B cell (primary cell): Measurements from ENCODE around the gene UPF3A. TPM values are rescaled to one million over a fixed set of nuclear protein-coding genes. Genes with fewer than 3 reads are reported as not detected.

Source experiments
- ATAC-seq: fragments of 200-7000 bp; cut with Tn5 transposase; one replicate; pipeline ENCODE4 v1.10.0; 2021; ENCODE audit warnings: low read depth, mild to moderate bottlenecking, moderate number of reproducible peaks, moderate library complexity
- CTCF ChIA-PET: fragments of 350-600 bp; sonication (Branson Sonifier 250); formaldehyde crosslinking; loops from one replicate; lab custom pipeline; 2021; ENCODE audit warnings: antibody characterized with exemption, inconsistent platforms; lab: Charles Lee
- POLR2A ChIA-PET: fragments of 350-600 bp; sonication (Branson Sonifier 250); formaldehyde crosslinking; loops from one replicate; lab custom pipeline; 2021; ENCODE audit warnings: antibody characterized with exemption; lab: Charles Lee
- DNase-seq: peaks from one replicate; pipeline ENCODE4 v3.0.0; 2013
- H2AFZ ChIP-seq: 2 replicates; pipeline ENCODE4 v1.6.1; 2012; ENCODE audit warnings: mild to moderate bottlenecking, low read depth, low read length; ENCODE audit not compliant: insufficient read depth, poor library complexity, severe bottlenecking
- H3K27ac ChIP-seq, 2 donors: 1 replicate in 1 of 2; 2 replicates in 1 of 2; pipeline ENCODE4 v1.5.1; 2012 to 2013; ENCODE audit warnings: low read length in 2 of 2, mild to moderate bottlenecking in 2 of 2, moderate library complexity in 1 of 2
- H3K27me3 ChIP-seq, 4 experiments: fragments of 200-600 bp in 1 of 4; sonication (generic) in 1 of 4; replicated peaks in 1 of 4; 1 replicate in 2 of 4; 2 replicates in 2 of 4; pipeline versions ENCODE4 v1.6.1 to v1.7.0; 2013 to 2016; ENCODE audit warnings: low read length in 3 of 4, mild to moderate bottlenecking in 2 of 4, mixed read lengths in 1 of 4, moderate library complexity in 1 of 4; ENCODE audit not compliant: insufficient read depth in 4 of 4, control insufficient read depth in 3 of 4; ENCODE audit errors: control extremely low read depth in 1 of 4
- H3K36me3 ChIP-seq, 2 experiments: replicated peaks in 1 of 2; 1 replicate in 1 of 2; 2 replicates in 1 of 2; pipeline versions ENCODE4 v1.6.1 to v1.7.1; 2013; ENCODE audit warnings: low read length in 1 of 2; ENCODE audit not compliant: insufficient read depth in 2 of 2, control insufficient read depth in 1 of 2; ENCODE audit errors: control extremely low read depth in 1 of 2, extremely low read depth in 1 of 2
- H3K4me1 ChIP-seq, 2 donors: fragments of 200-600 bp in 1 of 2; sonication (generic) in 1 of 2; 1 replicate in 1 of 2; 2 replicates in 1 of 2; pipeline versions ENCODE4 v1.5.1 to v1.6.1; 2013 to 2017; ENCODE audit warnings: low read length in 2 of 2; ENCODE audit not compliant: control insufficient read depth in 2 of 2, insufficient read depth in 2 of 2
- H3K4me2 ChIP-seq: replicated peaks from 2 replicates; pipeline ENCODE3; 2012; ENCODE audit warnings: mild to moderate bottlenecking, low read depth, low read length; ENCODE audit not compliant: poor library complexity, severe bottlenecking
- H3K4me3 ChIP-seq, 5 experiments: fragments of 200-600 bp in 1 of 5; sonication (generic) in 1 of 5; 1 replicate in 3 of 5; 2 replicates in 2 of 5; pipeline versions ENCODE4 v1.5.1 to v1.7.0; 2011 to 2016; ENCODE audit warnings: low read length in 4 of 5, mild to moderate bottlenecking in 4 of 5, low read depth in 2 of 5, control low read depth in 1 of 5, moderate library complexity in 1 of 5; ENCODE audit not compliant: insufficient read depth in 1 of 5; ENCODE audit errors: control extremely low read depth in 1 of 5, extremely low read depth in 1 of 5
- H3K79me2 ChIP-seq: fragments of 200-600 bp; sonication (generic); one replicate; pipeline ENCODE4 v1.6.0; 2016; ENCODE audit warnings: low read length; ENCODE audit not compliant: control insufficient read depth, insufficient read depth
- H3K9ac ChIP-seq: fragments of 200-600 bp; sonication (generic); 2 replicates; pipeline ENCODE4 v1.6.1; 2017; ENCODE audit warnings: mild to moderate bottlenecking, low read length, moderate library complexity
- H3K9me3 ChIP-seq, 3 donors: one replicate each; pipeline versions ENCODE4 v1.6.1 to v1.7.1; 2013; ENCODE audit warnings: low read length in 2 of 3; ENCODE audit not compliant: control insufficient read depth in 2 of 3, insufficient read depth in 1 of 3; ENCODE audit errors: control extremely low read depth in 1 of 3
- H4K20me1 ChIP-seq: 2 replicates; pipeline ENCODE4 v1.6.0; 2012; ENCODE audit warnings: mild to moderate bottlenecking, low read length; ENCODE audit not compliant: insufficient read depth, control insufficient read depth, poor library complexity, severe bottlenecking
- H3K27ac Mint-ChIP-seq: one replicate; pipeline ENCODE4 v1.8.0; 2021; ENCODE audit warnings: mixed read lengths
- H3K27me3 Mint-ChIP-seq: one replicate; pipeline ENCODE4 v1.8.0; 2021; ENCODE audit warnings: mixed read lengths
- H3K4me1 Mint-ChIP-seq: one replicate; pipeline ENCODE4 v1.8.0; 2021; ENCODE audit warnings: mixed read lengths
- H3K4me3 Mint-ChIP-seq: one replicate; pipeline ENCODE4 v1.8.0; 2021; ENCODE audit warnings: mixed read lengths
- H3K9me3 Mint-ChIP-seq: one replicate; pipeline ENCODE4 v1.8.0; 2022; ENCODE audit warnings: mixed read lengths; ENCODE audit not compliant: insufficient read depth
- CTCF ChIP-seq: fragments of 200-600 bp; IDR thresholded peaks from one replicate; pipeline ENCODE4 v1.8.0; 2022; ENCODE audit warnings: antibody characterized with exemption, mild to moderate bottlenecking
- EZH2 ChIP-seq: IDR thresholded peaks from 2 replicates; pipeline ENCODE4 v1.6.1; 2012; ENCODE audit warnings: borderline replicate concordance, low read depth, mild to moderate bottlenecking, moderate library complexity, low read length; ENCODE audit not compliant: insufficient read depth, poor library complexity, severe bottlenecking
- WGBS: methylation state at CpG from one replicate; pipeline ENCODE4 v1.1.5; 2013; ENCODE audit warnings: missing lambda C conversion rate; ENCODE audit not compliant: insufficient coverage; 5-methylcytosine and 5-hydroxymethylcytosine counted together
- intact Hi-C: fragments of 100-400 bp; cut with micrococcal nuclease; formaldehyde crosslinking; loops from one replicate; pipeline ENCODE4 v1.10.0; 2022
- polyA plus RNA-seq: library from polyadenylated mRNA; depleted of rRNA; stranded (reverse); fragments of >200 nt; gene quantifications from 2 replicates; pipeline ENCODE4 v1.2.3, GENCODE V29; 2012
- total RNA-seq, 2 donors: library from RNA; stranded (reverse); fragments of 120-200 nt in 1 of 2; gene quantifications; 1 replicate in 1 of 2; 2 replicates in 1 of 2; pipeline versions ENCODE4 v1.2.3 to v1.2.4, GENCODE V29; 2013 to 2022

Gene UPF3A
- total and polyA plus RNA-seq, 2 donors (not counting 1 experiment from before 2014, with no cell fraction given): 72.9 to 109 TPM

GRCh38 chr13:114234645-114235421 is 46.6 kb upstream of the UPF3A start, which contains the start of gene CDC16:
TSS of gene CDC16 (plus strand) at chr13:114234897. CDS start at chr13:114235085, 188 bp downstream.
- no peaks in the 10 kb centered on the region for H3K9me3 ChIP-seq
- peak within 1 kb of the TSS; percentile 63 to 82 (median 80) for H3K4me3 ChIP-seq
- H3K27ac ChIP-seq: peak within 1 kb of the TSS; percentile 28 to 75
- peak; percentile 32 for TF ChIP-seq CTCF
- TF ChIP-seq EZH2: no peak
- DNase-seq (peak; percentile 89), ATAC-seq (peak; percentile 86)
- H3K9ac ChIP-seq: peak within 1 kb of the TSS; percentile 84
- intact Hi-C loops: loop anchor here (1.0 to 2.0 kb wide), 3 partner anchors 45 to 284 kb away; partner anchors contain the start of gene CHAMP1
- H3K27ac Mint-ChIP-seq: peak within 1 kb of the TSS; percentile 87
- H3K4me3 Mint-ChIP-seq: peak within 1 kb of the TSS; percentile 88
- H3K79me2 ChIP-seq: peaks cover 32% of the 10 kb centered on the region
- peaks cover 9% of the 10 kb centered on the region for H3K27me3 Mint-ChIP-seq
- H3K27me3 ChIP-seq: peaks cover 0 to 6% (median 3%) of the 10 kb centered on the region in 4 experiments
- peaks cover 25% of the 10 kb centered on the region for H3K4me1 Mint-ChIP-seq
- H3K4me2 ChIP-seq: peak within 1 kb of the TSS; percentile 83
- peaks cover 3 to 24% of the 10 kb centered on the region in 2 experiments for H3K36me3 ChIP-seq
- WGBS: 2% methylated on average over 72 of the region's 76 CpGs
- POLR2A ChIA-PET: interaction anchor here (1.2 to 1.7 kb wide), 2 partner anchors 47 to 124 kb away, joined by 3 to 6 read pairs; partner anchors contain the start of gene UPF3A
- peaks cover 28% of the 10 kb centered on the region for H4K20me1 ChIP-seq
- CTCF ChIA-PET: interaction anchor here (1.0 to 1.5 kb wide), 3 partner anchors 9 to 286 kb away, joined by 3 to 5 read pairs (median 3); no protein-coding TSS in a partner anchor
- H3K9me3 Mint-ChIP-seq: no peaks in the 10 kb centered on the region
- H2AFZ ChIP-seq: peak within 1 kb of the TSS; percentile 85
- peaks cover 9 to 10% of the 10 kb centered on the region in 2 donors for H3K4me1 ChIP-seq
